Hematopoietic multipotent progenitor cell (in vitro differentiated cells): ENCODE results near the gene TAF5L. TPM values are rescaled to one million over a fixed set of nuclear protein-coding genes. Genes with fewer than 3 reads are reported as not detected.
"Not testable (repeated sequence)": the region's sequence is repeated elsewhere in the genome, so short reads cannot be mapped to it uniquely, and the experiment has no call there.

ENCODE experiments used
- DNase-seq, 3 donors: peaks; one replicate each; pipeline ENCODE4 v3.0.0-alpha.2; 2011 to 2015; ENCODE audit warnings: low read depth in 2 of 3, low spot score in 2 of 3
- total RNA-seq: library from RNA; depleted of rRNA; stranded (reverse); fragments of >200 nt; gene quantifications from one replicate; pipeline ENCODE4 v1.2.3, GENCODE V29; 2012

TAF5L gene
- total RNA-seq, 1 donor: 21.3 TPM

DNA sequence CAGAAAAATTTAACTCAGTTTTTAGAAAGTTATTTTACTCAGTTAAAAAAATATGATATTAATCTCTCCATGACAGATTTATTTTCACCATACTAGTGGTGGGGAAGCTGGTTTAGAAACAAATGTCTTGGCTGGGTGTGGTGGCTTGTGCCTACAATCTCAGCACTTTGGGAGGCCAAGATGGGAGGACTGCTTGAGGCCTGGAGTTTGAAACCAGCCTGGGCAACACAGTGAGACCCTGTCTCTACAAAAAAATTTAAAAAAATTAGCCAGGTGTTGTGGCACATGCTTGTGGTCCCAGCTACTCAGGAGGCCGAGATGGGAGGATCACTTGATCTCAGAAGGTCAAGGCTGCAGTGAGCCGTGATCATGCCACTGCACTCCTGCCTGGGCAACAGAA, 17.3 kb downstream of the TAF5L start:
- no peak for DNase-seq

DNA sequence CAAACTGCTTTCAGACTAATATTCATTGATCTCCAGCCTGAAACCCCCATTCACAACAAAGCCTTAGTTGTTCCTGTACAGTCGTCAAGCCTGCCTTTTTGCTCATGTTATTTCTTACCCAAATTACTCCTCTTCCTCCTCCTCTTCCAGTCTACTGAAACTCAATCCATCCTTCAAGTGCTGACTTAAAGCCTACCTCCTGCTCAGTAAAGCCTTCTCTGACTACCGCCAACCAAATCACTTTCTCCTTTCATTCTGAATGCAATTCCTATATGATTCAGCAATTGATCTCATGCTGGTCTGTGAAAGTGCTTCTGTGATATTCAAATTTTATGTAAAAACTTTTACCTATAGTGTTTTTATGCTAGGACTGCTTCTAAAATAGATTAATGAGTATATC, 18.6 kb downstream of the TAF5L start:
- DNase-seq: no peak

DNA sequence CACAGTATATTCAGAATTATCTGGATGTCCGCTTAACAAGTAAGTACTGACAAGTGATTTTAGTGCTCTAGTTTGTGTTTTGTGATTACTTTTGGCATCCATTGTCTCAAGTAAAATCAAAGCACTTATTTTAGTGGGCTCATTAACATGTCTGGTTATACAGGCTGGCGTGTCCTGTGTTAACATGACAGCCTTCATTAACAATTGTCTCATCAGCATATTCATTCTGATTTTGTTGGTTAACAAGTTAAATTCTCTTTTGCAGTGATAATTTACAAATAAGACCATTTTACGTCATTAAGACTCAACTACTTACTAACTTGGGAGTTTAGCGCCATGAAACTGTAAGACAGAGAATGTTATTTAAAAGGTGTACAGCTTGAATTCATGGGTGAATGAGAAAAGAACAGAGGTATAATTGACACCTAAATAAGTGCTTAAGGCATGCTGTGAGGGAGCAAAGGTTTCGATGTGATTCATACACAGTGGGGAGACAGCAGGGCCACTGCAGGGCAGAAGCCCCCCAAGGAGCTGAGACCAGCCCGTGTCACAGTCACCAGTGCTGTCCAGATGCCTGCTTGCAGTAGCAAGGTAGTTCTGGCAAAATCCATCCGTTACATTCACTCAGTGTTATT, 22.4 kb downstream of the TAF5L start:
- DNase-seq: no peak

DNA sequence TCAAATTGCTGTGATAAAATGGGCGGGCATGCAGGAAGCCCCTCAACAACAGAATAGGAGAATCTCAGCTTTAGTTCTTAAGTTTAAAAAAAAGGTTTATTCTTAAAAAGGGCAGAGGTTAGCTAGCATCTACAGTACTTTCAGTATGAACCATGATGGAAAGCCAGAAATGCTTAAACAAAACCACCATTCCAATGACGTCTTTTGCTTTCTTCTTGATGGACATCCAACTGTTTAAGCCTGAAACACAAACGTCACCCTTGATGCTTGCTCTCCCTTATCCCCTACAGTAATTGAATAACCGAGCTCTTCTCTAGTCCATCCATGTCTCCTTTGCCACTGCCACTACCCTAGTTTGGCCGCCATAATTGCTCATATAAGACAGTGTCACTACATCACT, 25.7 kb downstream of the TAF5L start:
- no peak for DNase-seq

- DNase-seq: no peak
Observed at GRCh38 chr1:229599218-229599954, 26.5 kb downstream of the TAF5L start.

DNA sequence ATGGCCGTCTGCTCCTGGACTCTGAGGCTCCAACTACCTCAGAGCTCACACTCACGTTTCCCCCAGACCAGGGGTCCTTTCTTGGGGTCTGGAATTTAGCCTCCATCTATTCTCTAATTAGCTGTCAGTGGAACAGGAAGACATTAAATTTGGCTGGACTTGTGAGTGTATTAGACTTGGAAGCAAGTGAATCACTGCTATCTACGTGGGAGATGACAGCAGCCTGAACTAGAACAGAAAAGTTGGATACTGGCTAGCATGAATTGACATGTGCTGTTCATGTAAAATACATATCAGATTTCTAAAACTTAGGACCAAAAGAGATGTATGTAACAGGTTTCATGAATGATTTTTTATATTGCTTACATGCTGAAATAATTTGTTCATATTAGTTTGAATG, 28.0 kb downstream of the TAF5L start:
- DNase-seq: no peak

DNA sequence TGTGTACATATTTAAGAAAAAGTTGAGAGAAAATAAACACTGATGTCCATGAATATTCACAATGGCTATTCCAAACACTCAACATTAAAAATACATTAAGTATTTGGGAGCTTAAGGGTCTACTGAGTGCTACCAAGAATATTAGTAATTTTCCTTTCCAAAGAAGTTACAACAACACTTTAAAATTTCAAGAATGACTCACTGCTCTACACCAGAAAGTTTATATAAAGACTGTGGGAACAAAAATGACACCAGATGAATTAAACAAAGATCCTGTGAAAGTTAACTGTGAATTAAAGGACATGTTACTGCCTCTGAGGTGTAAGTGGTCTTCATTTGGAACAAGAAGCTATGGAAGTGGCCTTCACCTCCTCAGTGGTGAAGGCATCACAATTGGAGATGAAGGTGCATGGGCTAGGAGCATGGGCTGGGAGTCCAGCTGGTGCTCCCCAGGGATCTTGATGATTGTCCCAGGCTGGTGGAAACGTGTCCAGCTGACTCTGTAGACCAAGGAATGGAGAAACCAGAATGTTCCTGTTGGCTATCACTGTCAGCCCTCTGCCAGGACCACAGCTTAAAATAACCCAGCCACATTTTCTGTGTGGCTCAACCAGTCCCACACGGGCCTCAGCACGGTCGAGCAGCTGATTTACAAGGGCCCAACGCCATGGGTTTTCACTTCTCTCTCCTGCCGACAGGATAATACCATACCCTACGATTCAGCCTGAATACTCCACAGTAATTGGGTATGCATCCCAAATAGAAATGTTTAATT, 28.8 kb downstream of the TAF5L start:
- DNase-seq: no peak

- DNase-seq: not testable (repeated sequence)
Observed at GRCh38 chr1:229595876-229596275, 30.0 kb downstream of the TAF5L start.

- no peak for DNase-seq
Observed at GRCh38 chr1:229594227-229595008, 31.5 kb downstream of the TAF5L start.

DNA sequence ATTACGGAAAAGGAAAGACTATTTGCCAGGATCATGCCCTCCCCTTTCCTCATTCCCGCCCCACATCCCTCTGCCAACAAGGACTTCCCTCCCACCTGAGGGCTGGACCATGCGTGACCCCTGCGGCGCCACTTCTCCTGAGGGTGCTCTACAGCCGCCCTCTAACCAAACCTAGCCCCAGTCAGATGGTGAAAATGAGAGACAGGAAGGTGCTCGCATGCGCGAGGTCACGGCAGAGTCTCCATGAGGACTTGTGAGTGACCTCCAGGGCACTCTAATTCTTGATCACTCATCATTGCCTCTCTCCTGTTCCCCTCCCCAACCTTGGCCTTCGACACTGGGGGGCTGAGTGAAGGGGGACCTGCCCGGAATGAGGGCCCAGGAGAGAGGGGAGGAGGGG, 32.1 kb downstream of the TAF5L start:
- no peak for DNase-seq

GRCh38 chr1:229590119-229590518, 35.8 kb downstream of the TAF5L start:
- DNase-seq: no peak

DNA sequence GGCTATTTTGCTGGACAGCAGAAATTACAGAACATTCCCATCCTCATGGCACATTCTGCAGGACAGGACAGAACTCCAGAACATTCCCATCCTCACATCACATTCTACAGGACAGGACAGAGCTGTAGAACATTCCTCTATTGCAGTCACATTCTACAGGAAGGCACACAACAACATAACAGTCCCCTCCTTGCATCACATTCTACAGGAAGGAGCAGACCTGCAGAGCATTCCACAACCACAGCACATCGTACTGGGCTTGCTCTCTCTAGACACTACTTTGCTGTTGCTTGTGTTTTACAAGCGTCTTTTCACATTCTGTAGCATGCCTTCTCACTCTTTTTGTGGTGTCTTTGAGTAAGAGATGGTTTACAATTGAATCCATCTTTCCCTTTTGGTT, 40.6 kb downstream of the TAF5L start:
- DNase-seq: no peak

GRCh38 chr1:229582715-229583114, 43.2 kb downstream of the TAF5L start:
- no peak for DNase-seq

DNA sequence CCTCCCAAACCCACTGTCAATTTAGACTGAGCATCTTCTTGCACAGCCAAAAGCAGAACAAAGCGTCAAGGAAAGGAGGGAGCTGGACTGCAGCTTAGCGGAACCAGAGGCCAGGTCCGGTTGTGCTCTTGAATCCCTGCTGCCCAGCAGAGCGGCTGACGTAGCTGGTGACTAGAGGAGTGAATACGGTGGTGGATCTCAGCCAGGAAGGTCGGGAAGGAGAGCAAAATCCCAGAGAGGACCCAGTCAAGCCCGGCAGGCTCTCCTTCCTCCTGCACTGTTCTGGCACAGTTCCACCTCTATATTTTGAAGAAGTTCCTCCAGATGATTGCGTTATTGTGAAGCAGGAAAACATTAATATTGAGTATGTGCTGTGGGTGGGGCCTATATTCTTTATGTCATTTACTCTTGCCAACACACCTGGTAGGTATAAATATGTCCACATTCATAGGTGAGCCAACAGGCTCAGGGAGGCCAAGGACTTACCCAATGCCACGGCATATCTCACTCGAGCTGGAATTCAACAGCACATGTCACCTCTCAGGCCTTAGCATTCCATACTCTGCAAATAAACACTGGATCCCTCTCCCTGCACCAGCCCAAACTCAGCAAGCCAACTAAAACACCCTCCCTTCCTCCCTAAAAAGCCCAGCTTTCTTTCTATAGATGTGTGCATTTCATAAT, 43.8 kb downstream of the TAF5L start:
- DNase-seq: no peak

DNA sequence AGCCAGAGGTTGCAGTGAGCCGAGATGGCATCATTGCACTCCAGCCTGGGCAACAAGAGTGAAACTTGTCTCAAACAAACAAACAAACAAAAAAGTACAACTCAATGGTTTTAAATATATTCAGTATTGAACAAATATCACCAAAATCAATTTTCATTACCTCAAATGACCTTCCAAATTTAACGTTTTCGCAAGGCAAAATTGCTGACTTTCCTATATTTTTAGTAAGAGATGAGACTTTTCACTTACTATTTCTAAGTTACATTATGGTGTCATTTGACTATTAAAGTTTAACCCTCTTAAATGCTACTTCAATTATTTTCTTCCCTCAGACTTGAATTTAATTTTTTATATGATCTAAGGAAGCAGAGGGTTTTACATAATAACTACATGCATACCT, 44.4 kb downstream of the TAF5L start:
- DNase-seq: no peak

- peak in 2 of 3 donors; percentile 40 to 68 for DNase-seq
Observed at GRCh38 chr1:229579059-229579673, 46.8 kb downstream of the TAF5L start.

- no peak for DNase-seq
Observed at GRCh38 chr1:229578168-229579058, 47.5 kb downstream of the TAF5L start.

DNA sequence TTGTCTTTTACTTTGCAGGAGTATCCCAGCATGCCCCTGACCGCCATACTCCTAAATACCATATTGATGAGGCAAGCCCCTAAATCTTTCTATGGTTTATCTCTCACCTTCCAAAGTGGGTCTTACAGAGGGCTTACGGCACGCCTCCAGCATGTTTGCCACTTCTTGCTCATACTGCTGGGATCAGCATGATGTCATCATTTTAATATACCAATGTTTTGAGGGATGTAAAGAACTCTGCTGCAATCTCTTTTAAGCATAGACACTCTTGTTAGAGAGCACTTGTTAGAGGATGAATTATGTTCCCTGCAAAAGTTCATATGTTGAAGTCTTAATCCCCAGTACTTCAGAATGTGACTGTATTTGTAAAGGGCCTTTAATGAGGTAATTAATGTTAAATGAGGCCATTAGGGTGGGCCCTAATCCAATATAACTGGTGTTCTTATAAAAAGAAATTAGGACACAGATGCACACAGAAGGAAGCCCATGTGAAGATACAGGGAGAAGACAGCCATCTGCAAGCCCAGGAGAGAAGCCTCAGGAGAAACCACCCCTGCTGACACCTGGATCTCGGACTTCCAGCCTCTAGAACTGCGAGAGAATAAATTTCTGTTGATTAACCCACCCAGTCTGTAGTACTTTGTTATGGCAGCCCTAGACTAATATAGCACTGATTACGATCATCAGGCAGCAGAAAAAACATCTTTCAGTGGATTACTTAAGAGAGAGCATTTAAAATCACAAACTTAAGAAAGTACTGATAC, 51.1 kb downstream of the TAF5L start:
- DNase-seq: no peak
